Transverse colon (tissue), 4 donors: Measurements from ENCODE around the gene CLCNKB. TPM values are rescaled to one million over a fixed set of nuclear protein-coding genes. Genes with fewer than 3 reads are reported as not detected.

Experiments
- DNase-seq: peaks from one replicate; pipeline ENCODE4 v3.0.0-alpha.2; 2019
- H3K27ac ChIP-seq, 4 donors: fragments of 200-600 bp; sonication (generic); 2 replicates each; pipeline ENCODE4 v1.5.1; 2016 to 2018; ENCODE audit warnings: inconsistent platforms in 4 of 4
- H3K27me3 ChIP-seq: fragments of 200-600 bp; sonication (generic); 2 replicates; pipeline ENCODE4 v1.5.1; 2017; ENCODE audit warnings: inconsistent platforms
- H3K36me3 ChIP-seq, 4 donors: fragments of 200-600 bp; sonication (generic); 2 replicates each; pipeline ENCODE4 v1.5.1; 2017 to 2019; ENCODE audit warnings: inconsistent platforms in 4 of 4
- H3K4me1 ChIP-seq, 4 donors: fragments of 200-600 bp; sonication (generic); 2 replicates each; pipeline ENCODE4 v1.5.1; 2017 to 2020; ENCODE audit warnings: inconsistent platforms in 4 of 4
- H3K4me3 ChIP-seq, 4 donors: fragments of 200-600 bp; sonication (generic); 1 replicate in 1 of 4; 2 replicates in 3 of 4; pipeline versions ENCODE4 v1.5.1 to v1.6.1; 2017 to 2019; ENCODE audit warnings: inconsistent platforms in 4 of 4
- H3K9me3 ChIP-seq, 2 donors: fragments of 200-600 bp; sonication (generic); 2 replicates each; pipeline ENCODE4 v1.5.1; 2017 to 2019; ENCODE audit warnings: inconsistent platforms in 2 of 2
- CTCF ChIP-seq, 5 experiments: fragments of 200-600 bp in 3 of 5; fragments of 450-650 bp in 2 of 5; sonication (generic) in 3 of 5; IDR thresholded peaks; 1 replicate in 2 of 5; 2 replicates in 3 of 5; pipeline ENCODE4 v1.5.1; 2016 to 2017; ENCODE audit warnings: antibody characterized with exemption in 5 of 5, inconsistent platforms in 3 of 5, mild to moderate bottlenecking in 2 of 5, moderate library complexity in 1 of 5
- EP300 ChIP-seq: sonication (generic); formaldehyde crosslinking; IDR thresholded peaks from one replicate; pipeline ENCODE4 v1.6.1; 2017; ENCODE audit warnings: antibody characterized with exemption, low read depth
- POLR2A ChIP-seq: fragments of 450-650 bp; IDR thresholded peaks from one replicate; pipeline ENCODE4 v1.6.1; 2016; ENCODE audit warnings: antibody characterized with exemption, mild to moderate bottlenecking, moderate library complexity
- POLR2AphosphoS5 ChIP-seq, 3 donors: sonication (generic); formaldehyde crosslinking; IDR thresholded peaks; one replicate each; pipeline ENCODE4 v1.6.1; 2016; ENCODE audit warnings: antibody characterized with exemption in 3 of 3
- WGBS, 2 donors: methylation state at CpG; one replicate each; pipeline ENCODE4 v1.1.5; 2018; ENCODE audit warnings: low coverage in 1 of 2; 5-methylcytosine and 5-hydroxymethylcytosine counted together
- in situ Hi-C, 4 donors: fragments of 200-750 bp; cut with MboI; loops; one replicate each; pipeline versions ENCODE4 v1.15.0 to v1.15.1; 2017; ENCODE audit warnings: low sequenced_read_pairs in 3 of 4, low pct_ligation_motif_present in 1 of 4, low pct_unique_long_range_greater_than_20kb in 1 of 4
- intact Hi-C: fragments of 100-400 bp; cut with DNase I; formaldehyde crosslinking; loops from one replicate; pipeline ENCODE4 v1.15.1; 2023; ENCODE audit warnings: low total_unique reads
- total RNA-seq, 4 donors: library from RNA; depleted of rRNA; stranded (reverse); fragments of >200 nt; gene quantifications; one replicate each; pipeline ENCODE4 v1.1.0, GENCODE V29; 2016

CLCNKB gene
- total RNA-seq, 4 donors from 2014 or later, result 0.48 to 1.1 TPM; not detected in 2

- intact Hi-C loops, result no loop called here
- Histone ChIP-seq H3K27me3 (no peaks in the 10 kb centered on the region), H3K9me3 (no peaks in the 10 kb centered on the region), H3K36me3 (no peaks in the 10 kb centered on the region), H3K4me3 (no peak overlapping the region), H3K27ac (no peak overlapping the region), H3K4me1 (peaks cover 0 to 3% (median 0%) of the 10 kb centered on the region in 4 donors)
- no peak for DNase-seq
- no peak for TF ChIP-seq CTCF (IDR thresholded peaks at IDR 0.05)
- TF ChIP-seq POLR2A, result no peak
- TF ChIP-seq POLR2AphosphoS5 (IDR thresholded peaks at IDR 0.05), result no peak
- TF ChIP-seq EP300, result no peak
- WGBS, 2 donors, result 46 to 52% methylated on average over 8 to 13 of the region's 13 CpGs
- in situ Hi-C loops, result no loop called here
Measured at GRCh38 chr1:16064536-16065268, 21.1 kb downstream of the CLCNKB start.

GRCh38 chr1:16065269-16065576 is 21.6 kb downstream of the CLCNKB start:
- Histone ChIP-seq H3K27ac (no peak overlapping the region), H3K27me3 (no peaks in the 10 kb centered on the region), H3K4me3 (no peak overlapping the region), H3K4me1 (peaks cover 0 to 3% (median 0%) of the 10 kb centered on the region in 4 donors), H3K9me3 (no peaks in the 10 kb centered on the region), H3K36me3 (no peaks in the 10 kb centered on the region)
- intact Hi-C loops, result no loop called here
- DNase-seq, result no peak
- TF ChIP-seq CTCF (IDR thresholded peaks at IDR 0.05), result no peak
- no peak for TF ChIP-seq POLR2AphosphoS5 (IDR thresholded peaks at IDR 0.05)
- no peak for TF ChIP-seq POLR2A
- no peak for TF ChIP-seq EP300
- 85% methylated on average over 8 of the region's 8 CpGs; no CpG with 5 or more reads in 1 of the 2 donors for WGBS, 2 donors
- in situ Hi-C loops, result no loop called here

GRCh38 chr1:16066245-16066644 is 22.7 kb downstream of the CLCNKB start:
- H3K9me3 ChIP-seq, result no peaks in the 10 kb centered on the region
- H3K4me3 ChIP-seq, result no peak overlapping the region
- no peak overlapping the region for H3K27ac ChIP-seq
- in situ Hi-C loops, result no loop called here
- intact Hi-C loops, result no loop called here
- WGBS, 2 donors, result 80 to 86% methylated on average over 1 to 4 of the region's 4 CpGs
- no peaks in the 10 kb centered on the region for H3K27me3 ChIP-seq
- no peak for TF ChIP-seq POLR2AphosphoS5 (IDR thresholded peaks at IDR 0.05)
- no peak for TF ChIP-seq POLR2A
- no peak for TF ChIP-seq CTCF (IDR thresholded peaks at IDR 0.05)
- no peak for TF ChIP-seq EP300
- H3K36me3 ChIP-seq, result no peaks in the 10 kb centered on the region
- no peak for DNase-seq
- peaks cover 0 to 3% (median 0%) of the 10 kb centered on the region in 4 donors for H3K4me1 ChIP-seq

- Histone ChIP-seq H3K27ac (no peak overlapping the region), H3K27me3 (no peaks in the 10 kb centered on the region), H3K4me3 (no peak overlapping the region), H3K36me3 (no peaks in the 10 kb centered on the region), H3K4me1 (peaks cover 0 to 3% (median 0%) of the 10 kb centered on the region in 4 donors), H3K9me3 (no peaks in the 10 kb centered on the region)
- intact Hi-C loops (no loop called here), in situ Hi-C loops (no loop called here)
- 21% methylated on average over 6 of the region's 6 CpGs; no CpG with 5 or more reads in 1 of the 2 donors for WGBS, 2 donors
- no peak for TF ChIP-seq EP300
- no peak for TF ChIP-seq CTCF (IDR thresholded peaks at IDR 0.05)
- TF ChIP-seq POLR2AphosphoS5 (IDR thresholded peaks at IDR 0.05), result no peak
- TF ChIP-seq POLR2A, result no peak
- DNase-seq, result peak; percentile 49
Measured at GRCh38 chr1:16067127-16067768, 23.7 kb downstream of the CLCNKB start.
